ENCODE data around the gene SLC17A8.

The SLC17A8 gene

GRCh38 chr12:100433701-100434100 is 76.8 kb downstream of the SLC17A8 start:
- no peak for DNase-seq

GRCh38 chr12:100434177-100434576 is 77.3 kb downstream of the SLC17A8 start:
- no peak for DNase-seq

GRCh38 chr12:100435957-100436356 is 79.1 kb downstream of the SLC17A8 start:
- DNase-seq = no peak

GRCh38 chr12:100437038-100437841 is 80.4 kb downstream of the SLC17A8 start:
- DNase-seq = no peak

GRCh38 chr12:100439797-100440196 is 82.9 kb downstream of the SLC17A8 start:
- DNase-seq = no peak

- no peak for DNase-seq
Measured at GRCh38 chr12:100442403-100442802, 85.5 kb downstream of the SLC17A8 start.

- DNase-seq = no peak
Measured at GRCh38 chr12:100443434-100443833, 86.6 kb downstream of the SLC17A8 start.

- no peak for DNase-seq
Measured at GRCh38 chr12:100445081-100445481, 88.2 kb downstream of the SLC17A8 start.

GRCh38 chr12:100447381-100447780 is 90.5 kb downstream of the SLC17A8 start:
- no peak for DNase-seq

GRCh38 chr12:100448656-100449055 is 91.8 kb downstream of the SLC17A8 start:
- no peak for DNase-seq

GRCh38 chr12:100450735-100451134 is 93.9 kb downstream of the SLC17A8 start:
- DNase-seq = no peak

GRCh38 chr12:100453951-100454350 is 97.1 kb downstream of the SLC17A8 start:
- DNase-seq = no peak

- no peak for DNase-seq
Measured at GRCh38 chr12:100455896-100456295, 99.0 kb downstream of the SLC17A8 start.

- no peak for DNase-seq
Measured at GRCh38 chr12:100458191-100458590, 101.3 kb downstream of the SLC17A8 start.

GRCh38 chr12:100460702-100461101 is 103.8 kb downstream of the SLC17A8 start:
- DNase-seq = no peak

- DNase-seq = no peak
Measured at GRCh38 chr12:100461330-100461973, 104.6 kb downstream of the SLC17A8 start.

GRCh38 chr12:100463661-100464060 is 106.8 kb downstream of the SLC17A8 start:
- no peak for DNase-seq

GRCh38 chr12:100464529-100464928 is 107.7 kb downstream of the SLC17A8 start:
- no peak for DNase-seq

GRCh38 chr12:100468126-100468525 is 111.3 kb downstream of the SLC17A8 start:
- no peak for DNase-seq
